ENCODE measurements around the gene ATP2A2. TPM values are rescaled to one million over a fixed set of nuclear protein-coding genes. Genes with fewer than 3 reads are reported as not detected.
A peak's percentile ranks its signal among the peaks of the same experiment; 100 is the strongest.

ATP2A2 gene
- polyA plus RNA-seq, 1 donor (not counting 4 experiments of a cell fraction or from before 2014, with no cell fraction given), result 127 TPM

- H3K9ac ChIP-seq (ENCODE audit: control insufficient read depth, extremely low read depth, insufficient read depth, low read length), result peak overlapping the region; percentile 97
- peaks cover 30% of the 10 kb centered on the region for H3K4me1 ChIP-seq (ENCODE audit: control insufficient read depth, extremely low read depth, insufficient read depth, low read length)
- no peaks in the 10 kb centered on the region for H3K9me3 ChIP-seq (ENCODE audit: control insufficient read depth, low read depth, low read length)
- peak overlapping the region; percentile 94 for H3K4me2 ChIP-seq (ENCODE audit: control insufficient read depth, extremely low read depth, insufficient read depth, low read depth, low read length)
- FAIRE-seq (no peak), DNase-seq (ENCODE audit: low read depth, low spot score) (no peak)
- peak overlapping the region; percentile 53 to 83 (median 76) for H3K4me3 ChIP-seq (ENCODE audit: control insufficient read depth in 2 of 3, extremely low read depth in 1 of 3, insufficient read depth in 2 of 3, low read depth in 1 of 3, low read length in 3 of 3)
- no peaks in the 10 kb centered on the region for H3K27me3 ChIP-seq (ENCODE audit: control insufficient read depth, extremely low read depth, insufficient read depth, low read length)
- dilution Hi-C loops (cut with MboI; ENCODE audit: extremely low pct_ligation_motif_present, low sequenced_read_pairs), result no loop called here
- H3K36me3 ChIP-seq (ENCODE audit: control insufficient read depth in 2 of 2, extremely low read depth in 1 of 2, insufficient read depth in 2 of 2, low read length in 2 of 2), result peaks cover 1 to 11% of the 10 kb centered on the region in 2 experiments
- TF ChIP-seq EZH2 (IDR thresholded peaks at IDR 0.05; ENCODE audit: low read length), result no peak
- no peak for TF ChIP-seq CTCF (optimal IDR thresholded peaks at IDR 0.05 in 1 of 3, IDR thresholded peaks at IDR 0.05 in 1 of 3, conservative IDR thresholded peaks at IDR 0.05 in 1 of 3; ENCODE audit: extremely low read depth in 1 of 3, insufficient read depth in 2 of 3, low read length in 3 of 3)
- peak overlapping the region; percentile 91 for H2AFZ ChIP-seq (ENCODE audit: control insufficient read depth, low read length)
- peaks cover 10% of the 10 kb centered on the region for H4K20me1 ChIP-seq (ENCODE audit: control insufficient read depth, extremely low read depth, insufficient read depth, low read length)
- no peaks in the 10 kb centered on the region for H3K9me1 ChIP-seq (ENCODE audit: control insufficient read depth, extremely low read depth, insufficient read depth, low read length)
- H3K27ac ChIP-seq (ENCODE audit: control insufficient read depth, insufficient read depth, low read length), result peak overlapping the region; percentile 92
- H3K79me2 ChIP-seq (ENCODE audit: control insufficient read depth, insufficient read depth, low read length), result peaks cover 35% of the 10 kb centered on the region
Measured at GRCh38 chr12:110279566-110280375, 1.3 kb upstream of the ATP2A2 start.

- Histone ChIP-seq H3K4me3 (ENCODE audit: control insufficient read depth in 2 of 3, extremely low read depth in 1 of 3, insufficient read depth in 2 of 3, low read depth in 1 of 3, low read length in 3 of 3) (peak overlapping the region; percentile 53 to 83 (median 76)), H4K20me1 (ENCODE audit: control insufficient read depth, extremely low read depth, insufficient read depth, low read length) (peaks cover 16% of the 10 kb centered on the region), H3K79me2 (ENCODE audit: control insufficient read depth, insufficient read depth, low read length) (peaks cover 41% of the 10 kb centered on the region), H3K9ac (ENCODE audit: control insufficient read depth, extremely low read depth, insufficient read depth, low read length) (peak overlapping the region; percentile 97), H2AFZ (ENCODE audit: control insufficient read depth, low read length) (peak overlapping the region; percentile 91), H3K27ac (ENCODE audit: control insufficient read depth, insufficient read depth, low read length) (peak overlapping the region; percentile 92), H3K9me3 (ENCODE audit: control insufficient read depth, low read depth, low read length) (no peaks in the 10 kb centered on the region), H3K4me1 (ENCODE audit: control insufficient read depth, extremely low read depth, insufficient read depth, low read length) (peaks cover 36% of the 10 kb centered on the region), H3K9me1 (ENCODE audit: control insufficient read depth, extremely low read depth, insufficient read depth, low read length) (no peaks in the 10 kb centered on the region), H3K36me3 (ENCODE audit: control insufficient read depth in 2 of 2, extremely low read depth in 1 of 2, insufficient read depth in 2 of 2, low read length in 2 of 2) (peaks cover 1 to 15% of the 10 kb centered on the region in 2 experiments), H3K27me3 (ENCODE audit: control insufficient read depth, extremely low read depth, insufficient read depth, low read length) (no peaks in the 10 kb centered on the region), H3K4me2 (ENCODE audit: control insufficient read depth, extremely low read depth, insufficient read depth, low read depth, low read length) (peak overlapping the region; percentile 94)
- DNase-seq (ENCODE audit: low read depth, low spot score) (no peak), FAIRE-seq (no peak)
- TF ChIP-seq CTCF (optimal IDR thresholded peaks at IDR 0.05 in 1 of 3, IDR thresholded peaks at IDR 0.05 in 1 of 3, conservative IDR thresholded peaks at IDR 0.05 in 1 of 3; ENCODE audit: extremely low read depth in 1 of 3, insufficient read depth in 2 of 3, low read length in 3 of 3) (peak in 1 of 3 experiments; percentile 4), EZH2 (IDR thresholded peaks at IDR 0.05; ENCODE audit: low read length) (no peak)
- dilution Hi-C loops (cut with MboI; ENCODE audit: extremely low pct_ligation_motif_present, low sequenced_read_pairs), result no loop called here
Measured at GRCh38 chr12:110280392-110280778, 662 bp upstream of the ATP2A2 start.
